Effector memory CD8-positive, alpha-beta T cell (primary cell): ENCODE results near the gene CDH23.

ENCODE experiments used
- ATAC-seq: fragments of 150-1000 bp; cut with Tn5 transposase; replicated peaks from 2 replicates; pipeline ENCODE4 v1.10.0; 2021; ENCODE audit warnings: mild to moderate bottlenecking, moderate library complexity
- DNase-seq, 3 experiments: peaks; one replicate each; pipeline ENCODE4 v3.0.0; 2021
- H3K27ac Mint-ChIP-seq, 2 donors: one replicate each; pipeline ENCODE4 v1.8.0; 2022; ENCODE audit warnings: mild to moderate bottlenecking in 2 of 2, mixed read lengths in 2 of 2, moderate library complexity in 2 of 2
- H3K27me3 Mint-ChIP-seq, 2 donors: one replicate each; pipeline ENCODE4 v1.8.0; 2022; ENCODE audit warnings: mixed read lengths in 2 of 2
- H3K36me3 Mint-ChIP-seq: one replicate; pipeline ENCODE4 v1.8.0; 2022; ENCODE audit warnings: mild to moderate bottlenecking, moderate library complexity, mixed read lengths; ENCODE audit not compliant: insufficient read depth
- H3K4me1 Mint-ChIP-seq, 2 donors: one replicate each; pipeline ENCODE4 v1.8.0; 2022; ENCODE audit warnings: low read depth in 2 of 2, mixed read lengths in 2 of 2
- H3K4me3 Mint-ChIP-seq, 2 donors: one replicate each; pipeline ENCODE4 v1.8.0; 2022; ENCODE audit warnings: mild to moderate bottlenecking in 2 of 2, mixed read lengths in 2 of 2, moderate library complexity in 2 of 2
- H3K9me3 Mint-ChIP-seq, 2 donors: one replicate each; pipeline ENCODE4 v1.8.0; 2022; ENCODE audit warnings: mixed read lengths in 2 of 2

Gene CDH23

DNA sequence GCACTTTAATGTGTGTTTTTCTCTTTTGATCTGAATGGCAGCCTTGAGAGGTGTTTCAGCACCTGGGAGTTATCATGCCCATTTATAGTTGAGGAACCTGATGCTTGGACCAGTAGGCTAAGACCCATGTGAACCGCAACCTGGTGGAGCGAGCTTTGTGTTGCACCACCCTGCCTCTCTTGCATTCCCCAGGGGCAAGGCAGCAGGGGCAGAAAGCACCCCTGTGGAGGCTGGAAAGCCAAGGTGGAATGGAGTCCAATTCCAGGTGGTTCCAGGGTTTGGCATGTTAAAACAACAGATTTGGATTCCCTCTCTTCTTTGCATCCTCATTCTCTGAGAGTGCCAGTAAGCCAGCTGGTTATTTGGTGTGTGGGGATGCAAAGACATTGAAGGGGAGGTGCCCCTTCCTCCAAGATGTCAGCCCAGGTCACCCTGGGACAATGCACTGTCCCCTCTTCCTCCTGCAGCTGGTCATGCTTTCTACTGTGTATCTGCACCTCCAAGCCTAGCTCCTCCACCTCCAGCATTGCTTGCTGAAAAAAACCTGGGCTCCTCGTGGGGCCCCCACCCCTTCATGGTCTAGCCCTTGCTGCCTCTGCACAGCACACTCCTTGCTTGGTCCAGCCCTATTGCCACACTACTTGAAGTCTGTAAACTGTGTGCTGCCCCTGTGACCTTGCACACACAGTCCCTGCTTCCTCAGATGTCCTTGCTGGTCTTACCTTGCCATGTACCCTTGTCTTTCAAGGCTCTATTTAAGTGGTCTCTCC is 5.6 kb upstream of the CDH23 start:
- ATAC-seq (no peak), DNase-seq (no peak)
- Mint-ChIP-seq H3K4me3 (no peak overlapping the region), H3K9me3 (no peaks in the 10 kb centered on the region), H3K27me3 (peaks cover 52 to 79% of the 10 kb centered on the region in 2 donors), H3K27ac (no peak overlapping the region), H3K4me1 (peaks cover 0 to 3% of the 10 kb centered on the region in 2 donors), H3K36me3 (no peaks in the 10 kb centered on the region)

DNA sequence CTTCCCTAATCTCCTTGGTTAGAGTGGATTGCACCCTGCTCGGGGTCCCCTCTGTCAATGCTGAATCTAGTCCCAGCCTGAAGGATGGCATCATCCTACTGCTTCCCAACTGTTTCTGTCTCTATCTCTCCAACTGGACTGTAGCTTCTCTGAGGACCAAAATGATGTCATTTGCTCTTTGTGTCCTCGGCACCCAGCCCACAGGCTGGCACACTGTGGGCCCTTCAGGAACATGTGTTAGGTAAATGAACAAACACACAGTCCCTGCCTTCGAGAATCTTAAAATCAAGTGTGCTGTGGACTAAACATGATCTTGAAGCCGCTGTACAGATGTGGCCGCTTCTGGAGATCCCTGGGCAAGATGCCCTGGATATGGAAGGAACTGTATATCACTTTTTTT is 5.0 kb upstream of the CDH23 start:
- no peak for DNase-seq
- H3K27ac Mint-ChIP-seq = no peak overlapping the region
- H3K9me3 Mint-ChIP-seq = no peaks in the 10 kb centered on the region
- no peak for ATAC-seq
- peaks cover 54 to 80% of the 10 kb centered on the region in 2 donors for H3K27me3 Mint-ChIP-seq
- H3K4me1 Mint-ChIP-seq = peaks cover 0 to 3% of the 10 kb centered on the region in 2 donors
- no peaks in the 10 kb centered on the region for H3K36me3 Mint-ChIP-seq
- no peak overlapping the region for H3K4me3 Mint-ChIP-seq

DNA sequence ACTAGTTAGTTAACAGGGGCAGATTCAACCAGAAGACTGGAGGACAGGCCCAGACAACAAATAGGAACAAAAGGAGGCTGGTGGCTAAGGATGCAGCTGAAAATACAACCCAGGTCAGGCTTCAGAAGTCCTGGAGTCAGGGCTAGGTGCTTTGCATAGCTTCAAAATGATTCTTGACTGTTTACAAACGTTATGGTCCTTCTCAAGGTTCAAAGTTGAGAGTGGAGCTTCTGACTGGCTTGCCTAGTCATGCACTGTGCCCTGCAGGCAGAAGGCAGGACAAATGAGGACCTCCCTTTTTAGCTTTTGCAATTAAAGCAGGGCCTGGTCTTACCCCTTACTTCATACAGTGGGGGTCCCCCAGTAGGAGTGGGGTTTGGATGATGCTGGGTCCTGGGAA is 4.4 kb upstream of the CDH23 start:
- Mint-ChIP-seq H3K27me3 (peaks cover 54 to 82% of the 10 kb centered on the region in 2 donors), H3K27ac (no peak overlapping the region), H3K36me3 (no peaks in the 10 kb centered on the region), H3K9me3 (no peaks in the 10 kb centered on the region), H3K4me1 (peaks cover 0 to 3% of the 10 kb centered on the region in 2 donors), H3K4me3 (no peak overlapping the region)
- ATAC-seq (no peak), DNase-seq (no peak)

DNA sequence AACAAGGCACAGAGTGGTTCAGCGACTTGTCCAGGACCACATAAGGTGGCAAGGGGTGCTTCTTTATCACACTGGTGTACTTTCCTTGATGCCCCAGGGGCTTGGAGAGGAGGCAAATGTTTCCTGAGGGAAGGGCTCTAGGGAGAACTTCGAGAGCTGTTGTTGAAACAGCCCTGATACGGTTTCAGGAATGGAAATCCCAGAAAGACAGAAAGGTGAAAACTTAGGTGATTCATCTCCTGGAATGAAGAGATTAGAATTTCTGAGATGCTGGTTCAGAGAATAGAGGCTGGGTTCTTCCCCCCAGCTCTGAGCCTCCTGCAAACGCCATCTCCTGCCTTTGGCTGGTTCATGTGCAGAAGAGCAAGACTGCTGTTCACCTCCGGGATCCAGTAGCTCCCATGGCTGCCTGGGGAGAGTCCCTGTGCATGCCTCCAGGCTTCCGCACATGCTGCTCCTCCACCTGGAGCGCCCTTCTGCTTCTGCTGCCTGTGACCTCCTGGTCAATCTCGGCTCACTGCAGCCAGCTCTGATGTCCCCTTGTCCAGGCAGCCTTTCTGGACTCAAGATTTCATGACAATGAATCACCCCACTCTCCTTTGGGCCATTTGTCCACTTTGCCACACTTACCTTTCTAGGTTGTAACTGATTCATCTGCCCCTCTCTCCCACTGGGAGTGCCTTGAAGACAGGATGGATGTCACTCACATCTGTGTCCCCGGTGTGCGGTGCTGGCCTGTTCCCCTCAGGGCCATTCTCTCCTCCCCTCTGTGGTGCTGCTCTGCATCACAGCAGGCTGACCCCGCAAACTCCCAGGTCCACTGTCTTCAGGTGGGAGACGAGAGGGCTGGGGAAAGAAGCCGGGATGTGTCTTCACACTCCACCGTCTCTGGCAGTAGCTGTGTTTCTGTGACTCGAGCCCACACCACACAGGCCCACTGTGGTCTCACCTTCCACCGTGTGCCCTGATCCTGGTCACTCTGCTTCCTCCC is 3.6 kb upstream of the CDH23 start:
- DNase-seq = no peak
- no peak for ATAC-seq
- Mint-ChIP-seq H3K9me3 (no peaks in the 10 kb centered on the region), H3K36me3 (no peaks in the 10 kb centered on the region), H3K4me3 (no peak overlapping the region), H3K4me1 (peaks cover 0 to 6% of the 10 kb centered on the region in 2 donors), H3K27ac (no peak overlapping the region), H3K27me3 (peaks cover 61 to 85% of the 10 kb centered on the region in 2 donors)

DNA sequence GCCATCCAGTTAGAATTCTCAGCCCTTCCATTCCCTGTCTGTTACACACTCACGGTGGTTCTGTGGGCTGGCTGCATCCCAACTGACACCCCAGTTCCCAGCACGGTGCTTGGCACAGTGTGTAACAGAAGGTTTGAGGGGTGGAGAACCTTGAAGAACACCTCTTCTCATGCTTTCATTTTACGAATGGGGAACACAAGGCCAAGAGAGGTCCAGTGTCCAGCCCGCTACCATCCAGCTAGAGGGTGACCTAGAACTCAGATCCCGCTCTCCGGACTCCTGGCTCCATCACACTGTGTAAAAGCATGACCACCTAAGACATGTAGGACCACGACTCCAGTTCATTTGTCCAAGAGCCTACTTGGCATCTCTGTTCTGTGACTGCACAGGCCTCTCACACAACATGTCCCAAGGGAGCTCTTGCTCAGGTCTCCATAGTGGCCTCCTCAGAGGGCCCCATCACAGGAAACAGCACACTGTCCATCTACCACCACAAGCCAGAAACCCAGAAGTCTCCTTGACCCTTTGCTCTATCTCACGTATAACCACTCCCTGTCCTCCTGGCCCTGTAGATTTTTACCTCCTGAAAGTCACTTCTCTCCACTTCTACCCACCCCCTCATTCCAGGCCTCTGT is 2.8 kb upstream of the CDH23 start:
- DNase-seq (no peak), ATAC-seq (no peak)
- peaks cover 0 to 10% of the 10 kb centered on the region in 2 donors for H3K4me1 Mint-ChIP-seq
- no peak overlapping the region for H3K4me3 Mint-ChIP-seq
- no peak overlapping the region for H3K27ac Mint-ChIP-seq
- no peaks in the 10 kb centered on the region for H3K36me3 Mint-ChIP-seq
- H3K27me3 Mint-ChIP-seq = peaks cover 65 to 87% of the 10 kb centered on the region in 2 donors
- no peaks in the 10 kb centered on the region for H3K9me3 Mint-ChIP-seq

DNA sequence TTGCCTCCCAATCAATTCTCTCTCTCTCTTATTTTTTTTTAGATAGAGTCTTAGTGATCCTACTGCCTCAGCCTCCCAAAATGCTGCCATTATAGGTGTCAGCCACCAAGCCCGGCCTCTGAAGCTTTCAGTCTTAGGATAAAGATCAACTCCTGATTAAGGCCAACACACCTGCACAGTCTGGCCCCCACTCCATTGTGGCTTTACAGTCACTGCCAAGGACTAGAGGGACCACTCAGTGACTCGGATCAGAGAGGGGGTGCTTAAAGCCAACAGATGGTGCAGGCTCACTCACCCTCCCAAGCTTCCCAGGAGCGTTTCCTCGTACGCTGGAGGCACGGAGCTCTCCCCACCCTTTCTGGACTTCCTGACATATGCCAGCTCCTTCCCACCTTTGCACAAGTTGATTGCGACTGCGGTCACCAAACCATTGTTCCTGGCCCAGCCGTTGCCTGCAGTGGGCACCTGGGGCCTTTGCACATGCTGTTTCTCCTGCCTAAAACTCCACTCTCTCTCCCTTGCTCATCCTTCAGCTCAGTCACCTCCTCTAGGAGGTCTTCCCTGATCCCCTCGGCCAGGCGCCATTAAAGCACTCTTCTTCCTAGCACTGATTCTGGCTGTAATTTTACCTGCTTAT is 1.7 kb upstream of the CDH23 start:
- peaks cover 70 to 87% of the 10 kb centered on the region in 2 donors for H3K27me3 Mint-ChIP-seq
- DNase-seq = no peak
- H3K4me3 Mint-ChIP-seq = peak overlapping the region in 1 of 2 donors; percentile 75
- H3K36me3 Mint-ChIP-seq = no peaks in the 10 kb centered on the region
- peaks cover 0 to 10% of the 10 kb centered on the region in 2 donors for H3K4me1 Mint-ChIP-seq
- no peak for ATAC-seq
- no peak overlapping the region for H3K27ac Mint-ChIP-seq
- no peaks in the 10 kb centered on the region for H3K9me3 Mint-ChIP-seq

DNA sequence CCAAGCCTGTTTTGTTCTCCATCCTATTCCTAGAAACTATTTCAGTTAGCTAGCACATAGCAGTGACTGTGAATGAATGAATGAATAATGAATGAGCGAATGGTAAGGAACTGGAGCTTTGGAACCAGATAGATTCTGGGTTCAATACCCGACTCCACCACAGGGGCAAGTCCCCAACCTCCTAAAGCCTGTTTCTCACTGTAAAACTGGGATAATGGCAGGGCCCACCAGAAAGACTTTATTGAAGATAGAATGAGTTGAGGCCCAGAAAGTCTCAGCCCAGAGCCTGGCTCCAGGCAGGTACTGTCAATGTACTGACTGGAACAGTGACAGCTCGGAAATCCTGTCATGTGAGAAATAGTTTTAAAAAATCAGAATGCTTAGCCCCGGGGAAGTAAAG is 1.1 kb upstream of the CDH23 start:
- H3K9me3 Mint-ChIP-seq = no peaks in the 10 kb centered on the region
- ATAC-seq (no peak), DNase-seq (no peak)
- peak overlapping the region; percentile 74 to 75 for H3K4me3 Mint-ChIP-seq
- H3K36me3 Mint-ChIP-seq = no peaks in the 10 kb centered on the region
- no peak overlapping the region for H3K27ac Mint-ChIP-seq
- H3K27me3 Mint-ChIP-seq = peaks cover 68 to 87% of the 10 kb centered on the region in 2 donors
- peaks cover 0 to 10% of the 10 kb centered on the region in 2 donors for H3K4me1 Mint-ChIP-seq

DNA sequence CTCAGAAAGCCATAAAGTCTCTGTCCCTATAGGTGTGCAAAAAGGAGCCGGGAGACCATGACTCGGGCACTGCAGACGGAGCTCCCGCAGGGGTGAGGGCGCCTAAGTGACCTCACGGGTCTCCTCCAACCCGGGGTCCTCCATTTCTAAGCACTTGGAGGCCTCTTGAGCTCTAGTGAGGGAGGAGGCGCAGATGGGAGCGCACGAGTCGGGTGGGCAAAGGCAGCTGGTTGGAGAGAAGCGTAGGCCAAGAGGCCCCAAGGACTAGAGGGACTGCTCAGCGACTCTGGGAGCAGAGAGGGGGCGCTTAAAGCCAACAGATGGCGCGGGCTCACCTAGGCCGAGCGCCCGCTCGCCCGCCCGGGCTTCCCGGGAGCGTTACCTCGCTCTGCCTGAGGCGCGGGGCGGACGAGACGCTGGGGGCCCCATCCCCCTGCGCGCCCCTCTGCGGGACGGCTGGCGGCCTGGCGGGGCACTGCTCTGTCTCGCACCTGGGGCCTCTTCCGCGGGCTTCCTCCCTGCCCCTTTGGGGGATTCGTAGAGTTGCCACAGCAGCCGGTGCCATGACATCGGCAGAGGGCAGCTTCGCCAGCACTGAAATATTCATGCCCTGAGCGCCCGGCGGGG is 523 bp upstream of the CDH23 start:
- DNase-seq (peak in 2 of 3 experiments; percentile 13 to 19), ATAC-seq (peak; percentile 76)
- peak overlapping the region; percentile 74 to 75 for H3K4me3 Mint-ChIP-seq
- no peak overlapping the region for H3K27ac Mint-ChIP-seq
- peaks cover 0 to 10% of the 10 kb centered on the region in 2 donors for H3K4me1 Mint-ChIP-seq
- peaks cover 64 to 84% of the 10 kb centered on the region in 2 donors for H3K27me3 Mint-ChIP-seq
- no peaks in the 10 kb centered on the region for H3K36me3 Mint-ChIP-seq
- H3K9me3 Mint-ChIP-seq = no peaks in the 10 kb centered on the region

DNA sequence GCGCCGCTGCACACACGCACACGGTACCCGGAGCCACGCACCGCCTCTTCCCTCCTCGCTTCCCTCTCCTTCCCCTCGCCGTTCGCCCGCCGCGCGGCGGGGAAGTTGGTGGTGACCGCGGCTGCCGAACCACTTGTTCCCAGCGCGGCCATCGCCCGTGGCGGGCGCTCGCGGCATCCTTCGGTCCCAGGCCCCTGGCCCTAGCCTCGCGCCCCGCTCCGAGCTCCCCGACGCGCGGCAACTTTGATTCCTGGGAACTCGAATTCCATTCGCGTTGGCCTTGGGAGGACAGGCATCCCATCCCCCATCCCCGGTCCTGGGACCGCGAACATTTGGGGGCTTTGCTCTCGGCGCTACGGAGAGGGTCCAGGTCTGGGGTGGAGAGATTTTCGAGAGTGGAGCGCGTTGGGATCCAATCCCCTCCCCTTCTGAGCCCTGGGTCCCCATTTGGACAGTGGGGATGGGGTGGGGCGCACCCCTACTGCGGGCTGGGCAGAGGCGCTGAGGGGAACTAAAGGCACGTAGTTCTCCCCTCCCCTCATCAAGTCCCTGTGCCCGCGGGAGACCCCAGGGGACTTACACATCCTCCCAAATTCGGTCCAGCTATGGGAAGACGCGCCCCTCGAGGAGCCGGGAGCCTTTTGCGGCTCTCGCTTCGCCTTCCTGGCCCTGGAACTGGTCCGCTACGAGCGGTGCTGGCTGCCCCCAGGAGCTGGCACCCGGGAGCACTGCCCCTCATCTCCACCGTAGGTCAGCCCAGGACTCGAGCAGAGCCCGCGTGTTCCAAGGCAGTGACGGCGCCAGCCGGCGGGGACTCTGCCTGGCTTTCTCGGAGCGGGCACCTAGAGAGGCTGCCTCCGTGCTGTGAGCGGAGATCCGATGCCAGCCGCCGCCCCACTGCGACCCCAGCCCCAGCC is 834 bp downstream of the CDH23 start:
- Mint-ChIP-seq H3K27me3 (peaks cover 56 to 78% of the 10 kb centered on the region in 2 donors), H3K9me3 (no peaks in the 10 kb centered on the region), H3K4me3 (peak overlapping the region; percentile 44 to 74), H3K4me1 (peaks cover 0 to 10% of the 10 kb centered on the region in 2 donors), H3K27ac (no peak overlapping the region), H3K36me3 (no peaks in the 10 kb centered on the region)
- ATAC-seq (no peak), DNase-seq (no peak)

DNA sequence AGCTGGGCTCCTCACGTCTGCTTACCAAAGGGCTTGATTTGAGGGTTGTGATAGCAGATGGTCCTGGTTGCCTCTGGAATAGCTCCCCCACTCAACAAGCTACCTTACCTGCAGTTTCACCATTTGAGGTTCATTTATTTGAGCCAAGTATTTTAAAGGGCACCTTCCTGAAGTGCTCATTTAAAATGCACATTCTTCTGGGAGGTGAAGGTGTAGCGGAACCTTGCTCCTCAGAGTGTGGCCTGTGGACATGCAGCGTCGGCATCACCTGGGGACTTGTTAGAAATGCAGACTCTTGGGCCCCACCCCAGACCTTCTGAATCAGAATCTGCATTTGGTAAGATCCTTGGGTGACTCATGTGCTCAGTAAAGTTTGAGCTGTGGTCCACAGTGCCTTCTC is 2.3 kb downstream of the CDH23 start:
- Mint-ChIP-seq H3K9me3 (no peaks in the 10 kb centered on the region), H3K27me3 (peaks cover 48 to 67% of the 10 kb centered on the region in 2 donors), H3K4me1 (peaks cover 0 to 12% of the 10 kb centered on the region in 2 donors), H3K4me3 (no peak overlapping the region), H3K27ac (no peak overlapping the region), H3K36me3 (no peaks in the 10 kb centered on the region)
- DNase-seq = no peak
- no peak for ATAC-seq

DNA sequence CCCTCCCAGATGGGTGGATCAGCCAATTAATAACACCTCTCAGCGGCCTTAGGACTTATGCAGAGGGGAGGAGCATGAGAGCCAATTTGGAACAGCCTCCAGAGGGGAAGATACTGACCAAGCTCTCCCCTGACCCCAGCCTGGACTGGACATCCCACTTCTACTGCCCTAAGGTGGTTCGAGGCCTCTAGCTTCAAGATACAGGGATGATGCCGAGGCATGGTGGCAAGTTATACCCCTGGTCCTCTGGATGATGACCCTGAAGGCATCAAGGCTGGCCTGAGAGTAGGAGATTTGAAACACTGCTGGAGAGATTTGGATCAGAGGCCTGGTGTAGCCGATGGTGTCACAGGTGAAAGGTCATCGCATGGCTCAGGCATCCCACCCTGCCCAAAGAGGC is 3.2 kb downstream of the CDH23 start:
- DNase-seq (no peak), ATAC-seq (no peak)
- Mint-ChIP-seq H3K36me3 (no peaks in the 10 kb centered on the region), H3K27ac (no peak overlapping the region), H3K9me3 (no peaks in the 10 kb centered on the region), H3K4me1 (peaks cover 0 to 12% of the 10 kb centered on the region in 2 donors), H3K4me3 (no peak overlapping the region), H3K27me3 (peaks cover 48 to 65% of the 10 kb centered on the region in 2 donors)

DNA sequence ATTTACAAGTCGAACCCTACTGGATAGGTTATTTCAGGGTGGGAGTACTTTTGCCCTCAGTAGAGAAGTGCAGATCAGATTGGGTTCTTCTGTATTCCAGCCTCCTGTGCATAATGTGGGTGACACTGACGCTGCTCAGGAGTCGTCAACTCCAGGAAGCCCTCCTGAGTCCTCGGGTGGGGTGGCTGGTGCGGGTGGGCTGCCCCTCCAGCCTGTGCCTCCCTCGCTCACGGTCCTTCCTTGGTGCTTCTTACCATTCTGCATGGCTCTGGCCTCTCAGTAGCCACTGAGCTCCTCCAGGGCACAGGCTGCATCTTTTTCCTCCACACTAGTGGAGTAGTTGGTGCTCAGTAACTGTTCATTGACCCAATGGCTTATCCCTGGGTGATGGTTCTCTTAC is 4.3 kb downstream of the CDH23 start:
- Mint-ChIP-seq H3K36me3 (no peaks in the 10 kb centered on the region), H3K4me3 (no peak overlapping the region), H3K4me1 (peaks cover 0 to 10% of the 10 kb centered on the region in 2 donors), H3K27ac (no peak overlapping the region), H3K9me3 (no peaks in the 10 kb centered on the region), H3K27me3 (peaks cover 37 to 59% of the 10 kb centered on the region in 2 donors)
- ATAC-seq (no peak), DNase-seq (no peak)
